ENCODE measurements around the gene MACROD1. TPM values are rescaled to one million over a fixed set of nuclear protein-coding genes. Genes with fewer than 3 reads are reported as not detected.

Gene MACROD1
- total and polyA plus RNA-seq, 2 of the 13 experiments (the other 11 are each of a cell fraction or from before 2014, with no cell fraction given) = 23.1 to 34.5 TPM

GRCh38 chr11:64146036-64146955 is 19.6 kb downstream of the MACROD1 start (continued):
- TF ChIP-seq BRCA1 (CRISPR knock-in tag; IDR thresholded peaks at IDR 0.05) = no peak
- TF ChIP-seq TBX2 (CRISPR knock-in tag; IDR thresholded peaks at IDR 0.05; ENCODE audit: borderline replicate concordance) = no peak
- 0 out of 2 replicates have a peak, but pooled peaks have one; percentile 14 for TF ChIP-seq ZNF574 (CRISPR knock-in tag; IDR thresholded peaks at IDR 0.05)
- no peak for TF ChIP-seq KMT2B (CRISPR knock-in tag; IDR thresholded peaks at IDR 0.05)
- no peak for TF ChIP-seq TBP (CRISPR knock-in tag; IDR thresholded peaks at IDR 0.05)
- TF ChIP-seq ZNF343 (CRISPR knock-in tag; IDR thresholded peaks at IDR 0.05) = no peak
- TF ChIP-seq RXRB (CRISPR knock-in tag; IDR thresholded peaks at IDR 0.05; ENCODE audit: borderline replicate concordance) = 0 out of 2 replicates have a peak, but pooled peaks have one; percentile 15
- TF ChIP-seq ZNF614 (CRISPR knock-in tag; IDR thresholded peaks at IDR 0.05; ENCODE audit: borderline replicate concordance) = peak; percentile 22; the same call in 1 of the 2 replicates
- TF ChIP-seq STAG1 (CRISPR knock-in tag; IDR thresholded peaks at IDR 0.05) = peak; percentile 66
- no peak for TF ChIP-seq FUBP1 (CRISPR knock-in tag; IDR thresholded peaks at IDR 0.05; ENCODE audit: borderline replicate concordance)
- peak; percentile 96 for TF ChIP-seq ESRRA (CRISPR knock-in tag; IDR thresholded peaks at IDR 0.05; ENCODE audit: low read depth)
- TF ChIP-seq CREB1 (IDR thresholded peaks at IDR 0.05) = peak; percentile 24; the same call in 1 of the 2 replicates
- no peak for TF ChIP-seq CREB1 (CRISPR knock-in tag; IDR thresholded peaks at IDR 0.05)
- no peak for TF ChIP-seq HDAC1 (CRISPR knock-in tag; IDR thresholded peaks at IDR 0.05)
- no peak for TF ChIP-seq ZNF17 (CRISPR knock-in tag; IDR thresholded peaks at IDR 0.05)
- no peak for TF ChIP-seq ZNF564 (CRISPR knock-in tag; IDR thresholded peaks at IDR 0.05)
- no peak for TF ChIP-seq RCOR2 (CRISPR knock-in tag; IDR thresholded peaks at IDR 0.05)
- peak; percentile 29; the same call in 1 of the 2 replicates for TF ChIP-seq ZFP91 (CRISPR knock-in tag; IDR thresholded peaks at IDR 0.05; ENCODE audit: borderline replicate concordance)
- no peak for TF ChIP-seq ZMYM4 (CRISPR knock-in tag; IDR thresholded peaks at IDR 0.05)
- peak; percentile 39; the same call in 1 of the 2 replicates for TF ChIP-seq ZNF263 (CRISPR knock-in tag; IDR thresholded peaks at IDR 0.05)
- TF ChIP-seq HOXA3 (CRISPR knock-in tag; IDR thresholded peaks at IDR 0.05) = peak; percentile 44; the same call in 1 of the 2 replicates

Measured in HepG2 (cell line).